PC-9 (cell line): Measurements from ENCODE around the gene MBNL3. TPM values are rescaled to one million over a fixed set of nuclear protein-coding genes. Genes with fewer than 3 reads are reported as not detected.

Experiments
- BruUV-seq: library from RNA; stranded (reverse); fragments of 400-500 nt; replicated peaks from 2 replicates; lab custom pipeline; 2021; lab: Mats Ljungman, UMichigan
- CTCF ChIA-PET: fragments of 300-600 bp; sonication (Branson Sonifier 250); formaldehyde crosslinking; loops from one replicate; lab custom pipeline; 2022; ENCODE audit warnings: antibody characterized with exemption; lab: Charles Lee
- POLR2A ChIA-PET: fragments of 300-600 bp; sonication (Branson Sonifier 250); formaldehyde crosslinking; loops from one replicate; lab custom pipeline; 2022; ENCODE audit warnings: antibody characterized with exemption; ENCODE audit not compliant: unreplicated experiment; lab: Charles Lee
- DNase-seq, 2 experiments: peaks; one replicate each; pipeline versions ENCODE4 v3.0.0 to v3.0.0-alpha.2; 2015 to 2022; ENCODE audit warnings: mixed read lengths in 1 of 2
- H2AFZ ChIP-seq: fragments of 200-600 bp; sonication (generic); 2 replicates; pipeline ENCODE4 v1.8.1; 2017; ENCODE audit warnings: antibody characterized with exemption
- H3F3A ChIP-seq: fragments of 200-600 bp; sonication (generic); 2 replicates; pipeline ENCODE4 v1.8.1; 2017; ENCODE audit warnings: antibody characterized with exemption, mild to moderate bottlenecking, low read depth; ENCODE audit not compliant: insufficient read depth
- H3K27ac ChIP-seq: fragments of 200-600 bp; sonication (generic); 2 replicates; pipeline ENCODE4 v1.6.1; 2016; ENCODE audit warnings: mixed run types
- H3K27me3 ChIP-seq: fragments of 200-600 bp; sonication (generic); 2 replicates; pipeline ENCODE4 v1.6.1; 2016; ENCODE audit warnings: low read depth, mixed run types; ENCODE audit not compliant: insufficient read depth
- H3K36me3 ChIP-seq: fragments of 200-600 bp; sonication (generic); 2 replicates; pipeline ENCODE4 v1.6.1; 2016; ENCODE audit warnings: low read depth, mixed run types
- H3K4me1 ChIP-seq: fragments of 200-600 bp; sonication (generic); replicated peaks from 2 replicates; pipeline ENCODE4 v1.6.1; 2016; ENCODE audit warnings: mixed run types; ENCODE audit not compliant: insufficient read depth
- H3K4me2 ChIP-seq: fragments of 200-600 bp; sonication (generic); 2 replicates; pipeline ENCODE4 v1.6.1; 2017; ENCODE audit warnings: mixed run types
- H3K4me3 ChIP-seq: fragments of 200-600 bp; sonication (generic); 2 replicates; pipeline ENCODE4 v1.6.1; 2016; ENCODE audit warnings: mixed run types
- H3K79me2 ChIP-seq: fragments of 200-600 bp; sonication (generic); 2 replicates; pipeline ENCODE4 v1.6.1; 2017; ENCODE audit warnings: low read depth, mixed run types
- H3K9me2 ChIP-seq: fragments of 200-600 bp; sonication (generic); 2 replicates; pipeline ENCODE4 v1.8.1; 2017; ENCODE audit warnings: mild to moderate bottlenecking; ENCODE audit not compliant: insufficient read depth
- H3K9me3 ChIP-seq: fragments of 200-600 bp; sonication (generic); 2 replicates; pipeline ENCODE4 v1.8.1; 2016; ENCODE audit warnings: low read depth; ENCODE audit not compliant: insufficient read depth
- H4K20me1 ChIP-seq: fragments of 200-600 bp; sonication (generic); 2 replicates; pipeline ENCODE4 v1.8.1; 2017; ENCODE audit not compliant: insufficient read depth
- CTCF ChIP-seq: fragments of 200-600 bp; sonication (generic); conservative IDR thresholded peaks from 2 replicates; pipeline ENCODE4 v1.6.1; 2017; ENCODE audit warnings: mixed run types, antibody characterized with exemption, mild to moderate bottlenecking, moderate library complexity
- EZH2 ChIP-seq: fragments of 200-600 bp; sonication (generic); IDR thresholded peaks from 2 replicates; pipeline ENCODE4 v1.8.0; 2017; ENCODE audit warnings: antibody characterized with exemption, low read depth
- intact Hi-C: fragments of 100-400 bp; cut with micrococcal nuclease; formaldehyde crosslinking; loops from one replicate; pipeline ENCODE4 v1.10.0; 2022; ENCODE audit not compliant: unreplicated experiment
- total RNA-seq: library from RNA; stranded (reverse); gene quantifications from 2 replicates; pipeline ENCODE4 v1.2.3, GENCODE V29; 2021

Gene MBNL3
- total RNA-seq, 1 experiment from 2014 or later: 36.1 TPM

- Histone ChIP-seq H3K79me2 (no peaks in the 10 kb centered on the region), H3K9me3 (no peaks in the 10 kb centered on the region), H3K27me3 (no peaks in the 10 kb centered on the region), H3K4me3 (no peak overlapping the region), H3K27ac (no peak overlapping the region), H3K36me3 (no peaks in the 10 kb centered on the region), H2AFZ (no peak overlapping the region), H3K9me2 (no peaks in the 10 kb centered on the region), H3F3A (no peaks in the 10 kb centered on the region), H3K4me2 (no peak overlapping the region), H4K20me1 (no peaks in the 10 kb centered on the region), H3K4me1 (no peaks in the 10 kb centered on the region)
- intact Hi-C loops: no loop called here
- TF ChIP-seq CTCF (no peak), EZH2 (no peak)
- BruUV-seq: no TSS peak
- ChIA-PET POLR2A (no interaction called here), CTCF (no interaction called here)
- no peak for DNase-seq
These were observed 99.4 kb downstream of the MBNL3 start for GRCh38 chrX:132389480-132389879.

- POLR2A ChIA-PET: interaction anchor here (0.7 kb wide), 1 partner anchor 28 kb away, joined by 3 read pairs; no protein-coding TSS in a partner anchor
- no peaks in the 10 kb centered on the region for H3K9me2 ChIP-seq
- no peaks in the 10 kb centered on the region for H3K36me3 ChIP-seq
- H3F3A ChIP-seq: no peaks in the 10 kb centered on the region
- CTCF ChIA-PET: interaction anchor here (0.5 kb wide), 1 partner anchor 100 kb away, joined by 4 read pairs; the partner anchor contains the start of gene MBNL3
- DNase-seq: no peak
- H3K4me1 ChIP-seq: no peaks in the 10 kb centered on the region
- no peaks in the 10 kb centered on the region for H3K27me3 ChIP-seq
- intact Hi-C loops: no loop called here
- H2AFZ ChIP-seq: no peak overlapping the region
- H3K9me3 ChIP-seq: no peaks in the 10 kb centered on the region
- no TSS peak for BruUV-seq
- no peak overlapping the region for H3K4me2 ChIP-seq
- H4K20me1 ChIP-seq: no peaks in the 10 kb centered on the region
- no peak overlapping the region for H3K4me3 ChIP-seq
- TF ChIP-seq EZH2 (no peak), CTCF (no peak)
- no peaks in the 10 kb centered on the region for H3K79me2 ChIP-seq
- no peak overlapping the region for H3K27ac ChIP-seq
These were observed 100.5 kb downstream of the MBNL3 start for GRCh38 chrX:132388371-132388770.

GRCh38 chrX:132384301-132384700 lies 104.5 kb downstream of the MBNL3 start:
- H3K27ac ChIP-seq: no peak overlapping the region
- no peaks in the 10 kb centered on the region for H3K79me2 ChIP-seq
- no peak overlapping the region for H3K4me3 ChIP-seq
- H3K9me2 ChIP-seq: no peaks in the 10 kb centered on the region
- no peaks in the 10 kb centered on the region for H3K36me3 ChIP-seq
- TF ChIP-seq CTCF: no peak
- TF ChIP-seq EZH2: no peak
- H2AFZ ChIP-seq: no peak overlapping the region
- ChIA-PET CTCF (no interaction called here), POLR2A (no interaction called here)
- BruUV-seq: no TSS peak
- intact Hi-C loops: no loop called here
- H3K4me2 ChIP-seq: no peak overlapping the region
- DNase-seq: no peak
- H3K9me3 ChIP-seq: no peaks in the 10 kb centered on the region
- H3K4me1 ChIP-seq: peaks cover 6% of the 10 kb centered on the region; the same call in 1 of the 2 replicates
- no peaks in the 10 kb centered on the region for H3K27me3 ChIP-seq
- no peaks in the 10 kb centered on the region for H3F3A ChIP-seq
- H4K20me1 ChIP-seq: no peaks in the 10 kb centered on the region
